GM21447 (cell line): ENCODE results near the gene DOCK2.
"Not testable (repeated sequence)": the region's sequence is repeated elsewhere in the genome, so short reads cannot be mapped to it uniquely, and the experiment has no call there.

ENCODE experiments used
- ATAC-seq: cut with Tn5 transposase; IDR thresholded peaks from one replicate; pipeline ENCODE4 v1.9.1; 2021; ENCODE audit not compliant: unreplicated experiment

DOCK2 gene

GRCh38 chr5:169637085-169637548 lies at the start of gene DOCK2:
DOCK2 (plus strand) TSS chr5:169637275; CDS start chr5:169637327, 52 bp downstream.
- peak; percentile 89 for ATAC-seq

- ATAC-seq = no peak
Measured at GRCh38 chr5:169590602-169591001, 46.5 kb upstream of the DOCK2 start.

GRCh38 chr5:169591636-169592035 lies 45.4 kb upstream of the DOCK2 start:
- ATAC-seq = no peak

- ATAC-seq = no peak
Measured at GRCh38 chr5:169592937-169593650, 44.0 kb upstream of the DOCK2 start.

- no peak for ATAC-seq
Measured at GRCh38 chr5:169595172-169595820, 41.8 kb upstream of the DOCK2 start.

GRCh38 chr5:169599451-169599850 lies 37.6 kb upstream of the DOCK2 start:
- ATAC-seq = no peak

GRCh38 chr5:169602535-169602934 lies 34.5 kb upstream of the DOCK2 start:
- no peak for ATAC-seq

- no peak for ATAC-seq
Measured at GRCh38 chr5:169606279-169606678, 30.8 kb upstream of the DOCK2 start.

- no peak for ATAC-seq
Measured at GRCh38 chr5:169607882-169608281, 29.2 kb upstream of the DOCK2 start.

- ATAC-seq = no peak
Measured at GRCh38 chr5:169609716-169610115, 27.4 kb upstream of the DOCK2 start.

GRCh38 chr5:169610606-169611005 lies 26.5 kb upstream of the DOCK2 start:
- no peak for ATAC-seq

- ATAC-seq = no peak
Measured at GRCh38 chr5:169615561-169615960, 21.5 kb upstream of the DOCK2 start.

- not testable (repeated sequence) for ATAC-seq
Measured at GRCh38 chr5:169624307-169624706, 12.8 kb upstream of the DOCK2 start.

GRCh38 chr5:169626779-169627178 lies 10.3 kb upstream of the DOCK2 start:
- no peak for ATAC-seq

- ATAC-seq = no peak
Measured at GRCh38 chr5:169627551-169627950, 9.5 kb upstream of the DOCK2 start.

GRCh38 chr5:169628892-169629291 lies 8.2 kb upstream of the DOCK2 start:
- ATAC-seq = no peak

GRCh38 chr5:169629847-169630548 lies 7.1 kb upstream of the DOCK2 start:
- ATAC-seq = no peak

- no peak for ATAC-seq
Measured at GRCh38 chr5:169631360-169631759, 5.7 kb upstream of the DOCK2 start.

GRCh38 chr5:169632946-169633345 lies 4.1 kb upstream of the DOCK2 start:
- no peak for ATAC-seq

- ATAC-seq = no peak
Measured at GRCh38 chr5:169634606-169635005, 2.5 kb upstream of the DOCK2 start.

- no peak for ATAC-seq
Measured at GRCh38 chr5:169635936-169636335, 1.1 kb upstream of the DOCK2 start.
